ENCODE results near the gene GIT2.
A peak's percentile ranks its signal among the peaks of the same experiment; 100 is the strongest.

The GIT2 gene

GRCh38 chr12:109890620-109891170 is 105.5 kb downstream of the GIT2 start:
- DNase-seq (ENCODE audit: low spot score), result no peak

- DNase-seq (ENCODE audit: low spot score), result peak; percentile 19
Measured at GRCh38 chr12:109888179-109889020, 107.8 kb downstream of the GIT2 start.

- DNase-seq (ENCODE audit: low spot score), result no peak
Measured at GRCh38 chr12:109885616-109886015, 110.6 kb downstream of the GIT2 start.

- DNase-seq (ENCODE audit: low spot score), result no peak
Measured at GRCh38 chr12:109883461-109883860, 112.7 kb downstream of the GIT2 start.

- DNase-seq (ENCODE audit: low spot score), result no peak
Measured at GRCh38 chr12:109881752-109882151, 114.4 kb downstream of the GIT2 start.

GRCh38 chr12:109880938-109881337 is 115.2 kb downstream of the GIT2 start:
- DNase-seq (ENCODE audit: low spot score), result no peak

GRCh38 chr12:109880043-109880931 is 115.9 kb downstream of the GIT2 start, which contains the start of gene GLTP:
GLTP (minus strand) TSS chr12:109880541; CDS start chr12:109880374, 167 bp downstream.
- DNase-seq (ENCODE audit: low spot score), result peak; percentile 89
